HG03342 (cell line): Measurements from ENCODE around the gene PIGQ.

Source experiments
- ATAC-seq: cut with Tn5 transposase; IDR thresholded peaks from one replicate; pipeline ENCODE4 v1.9.1; 2021; ENCODE audit warnings: mild to moderate bottlenecking, moderate library complexity; ENCODE audit not compliant: unreplicated experiment

The PIGQ gene

DNA sequence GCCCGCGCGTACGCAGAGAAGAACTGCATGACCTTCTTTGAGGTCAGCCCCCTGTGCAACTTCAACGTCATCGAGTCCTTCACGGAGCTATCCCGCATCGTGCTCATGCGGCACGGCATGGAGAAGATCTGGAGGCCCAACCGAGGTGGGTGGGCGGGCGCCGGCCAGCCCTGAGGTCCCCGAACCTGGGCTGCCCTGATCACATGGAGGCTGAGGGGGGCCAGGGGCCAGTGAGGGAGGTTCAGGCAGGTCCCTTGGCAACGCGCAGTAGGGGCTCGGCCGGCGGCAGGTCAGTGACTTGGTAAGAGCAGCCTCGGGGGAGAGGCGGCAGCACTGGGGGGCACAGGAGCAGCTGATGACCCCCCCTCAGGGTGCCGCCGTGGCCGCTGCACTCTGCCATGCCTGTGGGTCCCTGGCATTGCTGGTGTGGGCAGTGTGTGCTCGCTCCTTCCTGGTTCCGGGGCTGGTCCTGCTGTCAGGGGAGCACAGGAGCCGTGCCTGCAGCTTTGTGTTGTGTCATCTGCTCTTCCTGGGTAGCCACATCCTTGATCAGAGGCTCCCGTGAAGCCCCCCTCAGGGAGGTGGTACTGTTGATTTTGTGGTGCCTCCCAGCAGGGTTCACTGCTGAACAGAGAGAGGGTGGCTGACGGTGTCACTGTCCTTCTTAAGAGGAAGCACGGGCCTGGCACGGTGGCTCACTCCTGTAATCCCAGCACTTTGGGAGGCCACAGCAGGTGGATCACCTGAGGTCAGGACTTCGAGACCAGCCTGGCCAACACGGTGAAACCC is 56.4 kb downstream of the PIGQ start:
- no peak for ATAC-seq

- ATAC-seq = no peak
These were observed 57.2 kb downstream of the PIGQ start for GRCh38 chr16:626787-627453.

- no peak for ATAC-seq
These were observed 57.9 kb downstream of the PIGQ start for GRCh38 chr16:627454-628239.

GRCh38 chr16:628321-629061 is 58.7 kb downstream of the PIGQ start:
- ATAC-seq = no peak

DNA sequence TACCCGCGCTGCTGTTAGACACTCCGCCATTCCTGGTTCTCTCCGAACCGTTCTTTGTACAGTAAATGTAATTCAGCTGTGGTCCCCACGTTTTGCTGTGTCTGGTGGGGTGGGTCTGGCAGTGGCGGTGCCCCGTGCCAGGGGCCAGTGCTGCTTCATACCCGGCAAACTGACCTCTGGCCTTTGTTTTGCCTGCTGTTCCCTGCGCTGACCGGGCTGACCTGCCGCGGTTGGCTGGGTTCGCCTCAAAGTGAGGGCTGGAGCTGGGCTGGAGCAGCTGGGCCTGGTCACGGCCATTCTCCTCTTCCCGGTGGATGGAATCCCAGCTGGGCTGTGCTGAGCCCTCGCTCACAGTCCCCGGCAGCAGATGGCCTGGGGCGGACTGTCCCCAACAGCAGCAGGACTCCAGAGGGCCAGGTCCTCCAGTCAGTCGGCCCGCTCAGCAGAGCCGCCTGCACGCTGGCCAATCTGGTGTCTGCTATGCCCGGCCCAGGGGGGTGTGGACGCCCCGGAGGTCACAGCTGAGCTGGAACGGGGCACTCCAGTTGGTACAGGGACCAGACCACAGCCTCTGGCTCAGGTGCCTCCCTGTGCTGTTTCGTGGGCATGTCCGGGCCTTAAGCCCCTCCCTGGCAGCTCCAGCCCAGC is 59.5 kb downstream of the PIGQ start:
- no peak for ATAC-seq

- ATAC-seq = no peak
These were observed 60.1 kb downstream of the PIGQ start for GRCh38 chr16:629833-630248.

DNA sequence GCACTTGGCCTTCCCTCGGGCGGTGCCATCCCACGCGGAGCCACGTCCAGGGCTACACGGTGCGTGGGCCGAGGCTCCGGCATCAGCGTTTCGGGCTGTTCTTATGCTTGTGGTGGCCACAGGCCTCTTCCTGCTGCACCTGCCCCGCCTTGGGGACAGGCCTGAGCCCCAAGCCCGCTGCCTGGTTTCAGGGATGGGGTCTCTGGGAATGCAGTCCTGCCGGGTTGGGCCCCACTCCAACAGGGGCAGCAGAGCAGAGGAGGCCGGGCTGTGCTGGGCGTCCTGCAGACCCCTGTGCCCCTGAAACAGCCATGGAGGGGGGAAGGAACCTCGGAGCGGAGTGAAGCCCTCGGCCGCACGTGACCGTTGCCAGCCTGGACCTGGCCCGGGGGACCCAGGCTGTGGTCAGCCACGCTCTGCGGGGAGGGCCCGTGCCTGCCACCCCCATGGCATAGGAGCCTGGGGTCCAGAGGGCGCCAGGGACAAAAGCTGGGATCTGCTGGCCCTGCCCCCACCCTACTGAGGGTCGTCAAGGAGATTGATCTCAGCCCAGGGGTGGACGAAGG is 60.6 kb downstream of the PIGQ start:
- ATAC-seq = no peak

GRCh38 chr16:630815-631405 is 61.1 kb downstream of the PIGQ start, which contains the start of gene WFIKKN1:
WFIKKN1 (plus strand) TSS chr16:630985; CDS start chr16:631254, 269 bp downstream.
- ATAC-seq = no peak

DNA sequence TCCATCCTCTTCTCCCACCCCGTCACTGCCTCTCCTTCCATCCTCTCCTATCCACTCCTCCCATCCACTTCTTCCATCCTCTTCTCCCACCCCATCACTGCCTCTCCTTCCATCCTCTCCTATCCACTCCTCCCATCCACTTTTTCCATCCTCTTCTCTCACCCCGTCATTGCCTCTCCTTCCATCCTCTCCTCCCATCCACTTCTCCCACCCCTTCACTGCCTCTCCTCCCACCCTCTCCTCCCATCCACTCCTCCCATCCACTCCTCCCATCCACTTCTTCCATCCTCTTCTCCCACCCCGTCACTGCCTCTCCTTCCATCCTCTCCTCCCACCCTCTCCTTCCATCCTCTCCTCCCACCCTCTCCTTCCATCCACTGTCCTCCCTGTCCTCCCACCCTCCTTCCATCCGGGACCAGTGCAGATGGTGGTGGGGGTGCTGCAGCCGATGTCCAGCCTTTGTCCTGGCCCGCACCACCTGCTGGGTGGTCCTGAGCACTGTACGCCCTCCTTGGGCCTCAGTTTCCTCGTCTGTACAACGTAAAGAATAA is 62.1 kb downstream of the PIGQ start:
- ATAC-seq = no peak

GRCh38 chr16:632486-633335 is 62.9 kb downstream of the PIGQ start:
- ATAC-seq = no peak

DNA sequence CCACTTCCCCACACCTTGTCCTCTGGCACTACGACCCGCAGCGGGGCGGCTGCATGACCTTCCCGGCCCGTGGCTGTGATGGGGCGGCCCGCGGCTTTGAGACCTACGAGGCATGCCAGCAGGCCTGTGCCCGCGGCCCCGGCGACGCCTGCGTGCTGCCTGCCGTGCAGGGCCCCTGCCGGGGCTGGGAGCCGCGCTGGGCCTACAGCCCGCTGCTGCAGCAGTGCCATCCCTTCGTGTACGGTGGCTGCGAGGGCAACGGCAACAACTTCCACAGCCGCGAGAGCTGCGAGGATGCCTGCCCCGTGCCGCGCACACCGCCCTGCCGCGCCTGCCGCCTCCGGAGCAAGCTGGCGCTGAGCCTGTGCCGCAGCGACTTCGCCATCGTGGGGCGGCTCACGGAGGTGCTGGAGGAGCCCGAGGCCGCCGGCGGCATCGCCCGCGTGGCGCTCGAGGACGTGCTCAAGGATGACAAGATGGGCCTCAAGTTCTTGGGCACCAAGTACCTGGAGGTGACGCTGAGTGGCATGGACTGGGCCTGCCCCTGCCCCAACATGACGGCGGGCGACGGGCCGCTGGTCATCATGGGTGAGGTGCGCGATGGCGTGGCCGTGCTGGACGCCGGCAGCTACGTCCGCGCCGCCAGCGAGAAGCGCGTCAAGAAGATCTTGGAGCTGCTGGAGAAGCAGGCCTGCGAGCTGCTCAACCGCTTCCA is 63.7 kb downstream of the PIGQ start:
- ATAC-seq = no peak
